ENCODE data around the gene TNNT1. TPM values are rescaled to one million over a fixed set of nuclear protein-coding genes. Genes with fewer than 3 reads are reported as not detected.

TNNT1 gene
- polyA plus RNA-seq, 3 donors from 2014 or later: not detected

Other genes starting within 250 kb of the TNNT1 start
- gene NCR1, start 243.1 kb downstream of the TNNT1 start, polyA plus RNA-seq: 100 to 1,000 TPM in 1 of 3 donors, 10 to 100 TPM in 2; 34.1 to 146 (median 61.1) TPM
- gene NLRP7, start 201.7 kb downstream of the TNNT1 start, polyA plus RNA-seq: 1 to 10 TPM in 1 of 3 donors, under 1 TPM in 1, not detected in 1; 0.27 to 2.0 TPM
- gene NLRP2, start 182.8 kb downstream of the TNNT1 start, polyA plus RNA-seq: 10 to 100 TPM in 1 of 3 donors, 1 to 10 TPM in 2; 1.9 to 18.7 (median 4.4) TPM
- gene GP6, start 110.9 kb downstream of the TNNT1 start, polyA plus RNA-seq: under 1 TPM in 2 of 3 donors, not detected in 1; 0.64 to 0.78 TPM
- 10 to 100 TPM in 1 of 3 donors, 1 to 10 TPM in 2; 4.2 to 17.0 (median 4.5) TPM for gene RDH13, start 86.1 kb downstream of the TNNT1 start, polyA plus RNA-seq
- 1 to 10 TPM; 4.5 to 7.3 (median 6.4) TPM for gene EPS8L1, start 73.3 kb downstream of the TNNT1 start, polyA plus RNA-seq
- 1 to 10 TPM in 2 of 3 donors, under 1 TPM in 1; 0.63 to 8.5 (median 3.5) TPM for gene PPP1R12C, start 31.6 kb downstream of the TNNT1 start, polyA plus RNA-seq
- 1 to 10 TPM in 1 of 3 donors, not detected in 2; 1.5 TPM for gene TNNI3, start 8.5 kb upstream of the TNNT1 start, polyA plus RNA-seq
- gene DNAAF3, start 17.4 kb upstream of the TNNT1 start, polyA plus RNA-seq: not detected
- gene SYT5, start 31.1 kb upstream of the TNNT1 start, polyA plus RNA-seq: under 1 TPM in 2 of 3 donors, not detected in 1; 0.55 to 0.96 TPM
- not detected for gene PTPRH, start 60.3 kb upstream of the TNNT1 start, polyA plus RNA-seq
- gene TMEM86B, start 79.6 kb upstream of the TNNT1 start, polyA plus RNA-seq: 1 to 10 TPM in 1 of 3 donors, under 1 TPM in 1, not detected in 1; 0.59 to 2.4 TPM
- 100 to 1,000 TPM in 1 of 3 donors, 10 to 100 TPM in 2; 43.1 to 123 (median 47.9) TPM for gene PPP6R1, start 109.8 kb upstream of the TNNT1 start, polyA plus RNA-seq
- 10 to 100 TPM; 42.6 to 46.7 (median 46.3) TPM for gene HSPBP1, start 130.9 kb upstream of the TNNT1 start, polyA plus RNA-seq
- not detected for gene BRSK1, start 134.8 kb upstream of the TNNT1 start, polyA plus RNA-seq
- not detected for gene TMEM150B, start 176.1 kb upstream of the TNNT1 start, polyA plus RNA-seq
- gene KMT5C, start 190.7 kb upstream of the TNNT1 start, polyA plus RNA-seq: 1 to 10 TPM in 2 of 3 donors, under 1 TPM in 1; 0.79 to 2.2 (median 2.1) TPM
- under 1 TPM in 1 of 3 donors, not detected in 2; 0.16 TPM for gene COX6B2, start 205.5 kb upstream of the TNNT1 start, polyA plus RNA-seq
- not detected for gene GARIN5B, start 214.1 kb upstream of the TNNT1 start, polyA plus RNA-seq
- gene IL11, start 221.3 kb upstream of the TNNT1 start, polyA plus RNA-seq: not detected
- not detected for gene TMEM190, start 227.6 kb upstream of the TNNT1 start, polyA plus RNA-seq
- 1 to 10 TPM in 1 of 3 donors, not detected in 2; 1.0 TPM for gene TMEM238, start 235.1 kb upstream of the TNNT1 start, polyA plus RNA-seq
- 100 to 1,000 TPM; 118 to 365 (median 350) TPM for gene RPL28, start 236.7 kb upstream of the TNNT1 start, polyA plus RNA-seq